NCI-H526 treated with DMSO at 0.1 percent for 48 hours (cell line): ENCODE results near the gene RXRA.

ENCODE experiments used
- DNase-seq: peaks from one replicate; lab custom pipeline; 2025; lab: John Stamatoyannopoulos, UW

Gene RXRA

GRCh38 chr9:134367791-134368490 lies 41.7 kb downstream of the RXRA start:
- peak; percentile 4 for DNase-seq

GRCh38 chr9:134368571-134368970 lies 42.3 kb downstream of the RXRA start:
- DNase-seq = no peak

GRCh38 chr9:134369416-134370212 lies 43.4 kb downstream of the RXRA start:
- no peak for DNase-seq

GRCh38 chr9:134370213-134370492 lies 43.9 kb downstream of the RXRA start:
- DNase-seq = no peak

- DNase-seq = no peak
Measured at GRCh38 chr9:134370638-134371037, 44.4 kb downstream of the RXRA start.

GRCh38 chr9:134371731-134372130 lies 45.5 kb downstream of the RXRA start:
- DNase-seq = no peak

- no peak for DNase-seq
Measured at GRCh38 chr9:134372581-134373267, 46.5 kb downstream of the RXRA start.

- no peak for DNase-seq
Measured at GRCh38 chr9:134373269-134373668, 47.0 kb downstream of the RXRA start.

GRCh38 chr9:134373953-134374300 lies 47.7 kb downstream of the RXRA start:
- DNase-seq = no peak

GRCh38 chr9:134374301-134375010 lies 48.2 kb downstream of the RXRA start:
- no peak for DNase-seq

GRCh38 chr9:134375011-134375390 lies 48.7 kb downstream of the RXRA start:
- DNase-seq = no peak

GRCh38 chr9:134375430-134376385 lies 49.5 kb downstream of the RXRA start:
- DNase-seq = no peak

GRCh38 chr9:134376386-134377142 lies 50.3 kb downstream of the RXRA start:
- DNase-seq = no peak

GRCh38 chr9:134377143-134377484 lies 50.9 kb downstream of the RXRA start:
- no peak for DNase-seq

- DNase-seq = no peak
Measured at GRCh38 chr9:134377976-134378375, 51.7 kb downstream of the RXRA start.

- no peak for DNase-seq
Measured at GRCh38 chr9:134378901-134379338, 52.7 kb downstream of the RXRA start.

GRCh38 chr9:134379831-134380365 lies 53.6 kb downstream of the RXRA start:
- DNase-seq = no peak

- no peak for DNase-seq
Measured at GRCh38 chr9:134380542-134381271, 54.5 kb downstream of the RXRA start.

GRCh38 chr9:134381272-134381661 lies 55.0 kb downstream of the RXRA start:
- DNase-seq = no peak
